ENCODE data around the gene PRRC2B.

DNA sequence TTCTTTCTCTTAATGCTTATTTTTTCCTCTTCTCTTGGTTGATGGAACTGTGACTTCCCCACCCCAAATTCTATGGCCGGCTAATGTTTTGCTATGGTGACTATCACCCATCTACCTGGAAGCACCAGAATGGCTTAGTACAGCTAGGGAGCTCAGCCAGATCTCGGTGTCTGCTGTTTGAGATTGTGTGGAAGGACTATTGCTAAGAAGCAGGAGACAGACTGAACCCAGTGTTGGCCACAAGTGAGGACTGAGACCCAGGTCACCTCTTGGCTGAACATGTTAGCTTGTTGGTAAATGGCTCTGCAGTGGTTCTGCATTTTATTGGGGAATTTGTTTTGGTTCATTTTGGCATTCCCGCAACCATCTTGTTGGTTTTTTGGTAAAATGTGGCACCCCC is 2.7 kb downstream of the PRRC2B start:
- TF ChIP-seq POLR2A (IDR thresholded peaks at IDR 0.05; ENCODE audit: low read depth, low read length) = no peak
- no peak for TF ChIP-seq POLR2AphosphoS5 (IDR thresholded peaks at IDR 0.05; ENCODE audit: low read depth, low read length)
- no peak for TF ChIP-seq SPI1 (IDR thresholded peaks at IDR 0.05; ENCODE audit: low read depth, low read length)
- no peak for TF ChIP-seq TAF1 (IDR thresholded peaks at IDR 0.05; ENCODE audit: low read depth, low read length)
- no peak for TF ChIP-seq PAX5 (IDR thresholded peaks at IDR 0.05; ENCODE audit: insufficient read depth, low read length, severe bottlenecking)

Measured in GM12891 (cell line).